Transverse colon (tissue), 3 donors: Measurements from ENCODE around the gene TENM4.

Experiments
- POLR2A ChIP-seq: fragments of 450-650 bp; IDR thresholded peaks from one replicate; pipeline ENCODE4 v1.6.1; 2016; ENCODE audit warnings: antibody characterized with exemption, mild to moderate bottlenecking, moderate library complexity
- POLR2AphosphoS5 ChIP-seq, 3 donors: sonication (generic); formaldehyde crosslinking; IDR thresholded peaks; one replicate each; pipeline ENCODE4 v1.6.1; 2016; ENCODE audit warnings: antibody characterized with exemption in 3 of 3

GRCh38 chr11:79484872-79485271 lies 44.0 kb upstream of the TENM4 start:
- TF ChIP-seq POLR2AphosphoS5 (IDR thresholded peaks at IDR 0.05) (no peak), POLR2A (no peak)
